ENCODE results near the gene CDC42BPA. TPM values are rescaled to one million over a fixed set of nuclear protein-coding genes. Genes with fewer than 3 reads are reported as not detected.
A peak's percentile ranks its signal among the peaks of the same experiment; 100 is the strongest.
"Not testable (repeated sequence)": the region's sequence is repeated elsewhere in the genome, so short reads cannot be mapped to it uniquely, and the experiment has no call there.

The CDC42BPA gene
- total RNA-seq, 4 donors from 2014 or later: 49.0 to 102 (median 54.2) TPM

DNA sequence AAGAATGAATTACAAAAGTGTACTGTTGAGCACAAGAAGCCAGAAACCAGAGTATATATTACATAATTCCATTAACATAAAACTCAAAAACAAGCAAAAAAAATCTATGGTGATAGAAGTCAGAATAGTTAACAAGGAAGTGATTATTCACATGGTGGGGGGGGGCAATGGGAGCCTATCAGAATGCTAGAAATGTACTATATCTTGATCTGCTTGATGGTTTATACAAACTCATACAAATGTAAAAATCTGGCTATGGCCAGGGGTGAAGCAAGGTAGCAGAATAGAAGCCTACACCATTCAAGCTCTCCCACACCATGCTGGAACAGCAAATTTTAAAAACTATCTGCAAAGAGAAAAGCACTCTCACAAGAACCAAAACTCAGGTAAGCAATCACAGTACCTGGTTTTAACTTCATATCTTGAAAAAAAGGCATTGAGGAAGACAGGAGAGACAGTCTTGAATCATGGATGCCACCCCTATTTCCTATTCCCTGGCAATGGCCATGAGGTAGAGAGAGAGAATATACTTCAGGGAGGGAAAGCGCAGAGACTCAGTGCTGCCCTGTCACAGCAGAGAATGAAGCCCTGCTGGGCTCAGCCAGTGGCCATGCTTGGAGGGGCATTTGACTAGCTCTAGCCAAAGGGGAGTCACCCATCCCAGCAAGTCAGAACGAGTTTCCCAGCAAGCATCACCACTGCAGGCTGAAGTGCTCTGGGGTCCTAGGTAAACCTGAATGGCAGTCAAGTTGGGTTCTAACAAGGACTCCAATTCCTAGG is 73.8 kb downstream of the CDC42BPA start:
- Histone ChIP-seq H3K9me3 (peaks cover 0 to 4% of the 10 kb centered on the region in 2 donors), H3K4me1 (peaks cover 0 to 22% (median 16%) of the 10 kb centered on the region in 4 donors), H3K4me3 (no peak overlapping the region), H3K36me3 (peaks cover 0 to 3% (median 0%) of the 10 kb centered on the region in 4 donors), H3K27ac (no peak overlapping the region), H3K27me3 (no peaks in the 10 kb centered on the region)
- in situ Hi-C loops (cut with MboI; ENCODE audit: low pct_ligation_motif_present in 1 of 4, low pct_unique_long_range_greater_than_20kb in 1 of 4, low sequenced_read_pairs in 3 of 4): loop anchor here (25.0 kb wide), 1 partner anchor 193 kb away; no protein-coding TSS in a partner anchor
- TF ChIP-seq EP300 (IDR thresholded peaks at IDR 0.05; ENCODE audit: low read depth) (no peak), POLR2AphosphoS5 (IDR thresholded peaks at IDR 0.05) (no peak), POLR2A (IDR thresholded peaks at IDR 0.05) (no peak)
- TF ChIP-seq, protein P1, sequence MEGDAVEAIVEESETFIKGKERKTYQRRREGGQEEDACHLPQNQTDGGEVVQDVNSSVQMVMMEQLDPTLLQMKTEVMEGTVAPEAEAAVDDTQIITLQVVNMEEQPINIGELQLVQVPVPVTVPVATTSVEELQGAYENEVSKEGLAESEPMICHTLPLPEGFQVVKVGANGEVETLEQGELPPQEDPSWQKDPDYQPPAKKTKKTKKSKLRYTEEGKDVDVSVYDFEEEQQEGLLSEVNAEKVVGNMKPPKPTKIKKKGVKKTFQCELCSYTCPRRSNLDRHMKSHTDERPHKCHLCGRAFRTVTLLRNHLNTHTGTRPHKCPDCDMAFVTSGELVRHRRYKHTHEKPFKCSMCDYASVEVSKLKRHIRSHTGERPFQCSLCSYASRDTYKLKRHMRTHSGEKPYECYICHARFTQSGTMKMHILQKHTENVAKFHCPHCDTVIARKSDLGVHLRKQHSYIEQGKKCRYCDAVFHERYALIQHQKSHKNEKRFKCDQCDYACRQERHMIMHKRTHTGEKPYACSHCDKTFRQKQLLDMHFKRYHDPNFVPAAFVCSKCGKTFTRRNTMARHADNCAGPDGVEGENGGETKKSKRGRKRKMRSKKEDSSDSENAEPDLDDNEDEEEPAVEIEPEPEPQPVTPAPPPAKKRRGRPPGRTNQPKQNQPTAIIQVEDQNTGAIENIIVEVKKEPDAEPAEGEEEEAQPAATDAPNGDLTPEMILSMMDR (IDR thresholded peaks at IDR 0.05): no peak
- DNase-seq: no peak
- WGBS, 2 donors (ENCODE audit: low coverage in 1 of 2): 91% methylated on average over 2 of the region's 2 CpGs; no CpG with 5 or more reads in 1 of the 2 donors
- intact Hi-C loops (cut with DNase I; ENCODE audit: low total_unique reads): no loop called here

DNA sequence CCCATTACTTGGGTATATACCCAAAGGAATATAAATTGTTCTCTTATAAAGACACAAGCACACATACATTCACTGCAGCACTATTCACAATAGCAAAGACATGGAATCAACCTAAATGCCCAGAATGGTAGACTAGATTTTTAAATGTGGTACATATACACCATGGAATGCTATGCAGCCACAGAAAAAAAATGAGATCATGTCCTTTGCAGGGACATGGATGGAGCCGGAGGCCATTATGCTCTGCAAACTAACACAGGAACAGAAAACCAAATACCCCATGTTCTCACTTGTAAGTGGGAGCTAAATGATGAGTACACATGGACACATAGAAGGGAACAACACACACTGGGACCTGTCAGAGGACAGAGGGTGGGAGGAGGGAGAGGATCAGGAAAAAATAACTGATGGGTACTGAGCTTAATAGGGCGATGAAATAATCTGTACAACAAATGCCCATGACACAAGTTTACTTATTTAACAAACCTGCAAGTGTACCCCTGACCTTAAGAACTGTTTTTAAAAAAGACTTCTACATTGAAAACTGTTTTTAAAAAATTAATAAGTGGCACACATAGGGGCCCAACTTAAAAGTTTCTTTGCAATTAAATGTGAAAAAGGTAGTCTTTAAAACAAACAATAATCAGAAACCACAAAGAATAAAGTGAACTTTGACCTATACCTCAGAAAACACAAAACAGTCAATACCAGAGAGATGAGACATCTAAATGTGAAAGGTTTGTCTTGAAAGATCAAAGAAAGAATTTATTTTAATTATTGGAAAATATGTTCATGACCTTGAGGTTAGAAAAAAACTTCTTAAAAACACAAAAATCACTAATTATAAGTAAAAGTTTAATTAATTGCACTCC is 75.2 kb downstream of the CDC42BPA start:
- H3K9me3 ChIP-seq: peaks cover 0 to 4% of the 10 kb centered on the region in 2 donors
- H3K36me3 ChIP-seq: no peaks in the 10 kb centered on the region
- H3K4me3 ChIP-seq: no peak overlapping the region
- no peaks in the 10 kb centered on the region for H3K27me3 ChIP-seq
- intact Hi-C loops (cut with DNase I; ENCODE audit: low total_unique reads) (no loop called here), in situ Hi-C loops (cut with MboI; ENCODE audit: low pct_ligation_motif_present in 1 of 4, low pct_unique_long_range_greater_than_20kb in 1 of 4, low sequenced_read_pairs in 3 of 4) (loop anchor here (25.0 kb wide), 1 partner anchor 194 kb away; no protein-coding TSS in a partner anchor)
- DNase-seq: no peak
- peaks cover 0 to 29% (median 16%) of the 10 kb centered on the region in 4 donors for H3K4me1 ChIP-seq
- 92 to 96% methylated on average over 2 of the region's 2 CpGs for WGBS, 2 donors (ENCODE audit: low coverage in 1 of 2)
- TF ChIP-seq, protein P1 (IDR thresholded peaks at IDR 0.05): no peak
- TF ChIP-seq POLR2AphosphoS5 (IDR thresholded peaks at IDR 0.05) (no peak), POLR2A (IDR thresholded peaks at IDR 0.05) (no peak), EP300 (IDR thresholded peaks at IDR 0.05; ENCODE audit: low read depth) (no peak)
- H3K27ac ChIP-seq: peak overlapping the region in 1 of 4 donors; percentile 6

DNA sequence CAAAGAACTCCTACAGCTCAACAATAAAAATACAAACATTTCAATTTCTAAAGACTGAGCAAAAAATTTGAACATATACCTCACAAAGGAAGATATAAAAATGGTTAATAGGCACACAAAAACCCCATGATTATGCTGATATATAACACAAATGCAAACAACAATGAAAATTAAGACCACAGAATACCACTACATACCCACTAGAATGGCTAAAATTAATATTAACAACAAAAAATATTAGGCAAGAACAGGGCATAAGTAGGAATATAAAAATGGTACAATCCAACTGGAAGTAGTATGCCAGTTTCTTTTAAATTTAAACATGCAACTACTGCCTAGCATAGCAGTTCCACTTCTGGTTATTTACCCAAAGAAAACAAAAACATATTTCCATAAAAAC is 77.3 kb downstream of the CDC42BPA start:
- Histone ChIP-seq H3K4me1 (peaks cover 0 to 29% (median 16%) of the 10 kb centered on the region in 4 donors), H3K36me3 (no peaks in the 10 kb centered on the region), H3K9me3 (no peaks in the 10 kb centered on the region), H3K4me3 (no peak overlapping the region), H3K27ac (no peak overlapping the region), H3K27me3 (no peaks in the 10 kb centered on the region)
- no peak for TF ChIP-seq POLR2A (IDR thresholded peaks at IDR 0.05)
- no peak for TF ChIP-seq EP300 (IDR thresholded peaks at IDR 0.05; ENCODE audit: low read depth)
- TF ChIP-seq, protein P1 (IDR thresholded peaks at IDR 0.05): no peak
- no peak for TF ChIP-seq POLR2AphosphoS5 (IDR thresholded peaks at IDR 0.05)
- intact Hi-C loops (cut with DNase I; ENCODE audit: low total_unique reads) (no loop called here), in situ Hi-C loops (cut with MboI; ENCODE audit: low pct_ligation_motif_present in 1 of 4, low pct_unique_long_range_greater_than_20kb in 1 of 4, low sequenced_read_pairs in 3 of 4) (loop anchor here (25.0 kb wide), 1 partner anchor 196 kb away; no protein-coding TSS in a partner anchor)
- DNase-seq: no peak

DNA sequence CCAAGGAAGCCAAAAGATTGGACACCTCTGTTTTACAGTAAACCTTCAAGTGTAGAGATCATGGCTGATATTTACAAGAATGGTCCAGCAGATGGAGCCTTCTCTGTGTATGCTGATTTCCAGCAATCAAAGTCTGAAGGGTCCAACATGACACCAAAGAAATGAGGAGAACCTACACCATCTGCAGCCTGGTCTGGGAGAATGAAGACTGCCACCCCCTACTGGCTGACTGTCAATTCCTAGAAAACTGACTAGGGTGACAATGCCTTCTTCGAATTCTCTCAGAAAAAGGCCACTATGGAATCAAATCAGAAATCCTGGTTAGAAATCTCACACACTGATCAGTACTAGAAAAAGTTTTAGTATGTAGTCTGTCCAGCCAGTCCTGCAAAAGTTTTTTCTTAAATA is 83.3 kb downstream of the CDC42BPA start:
- peaks cover 0 to 7% (median 0%) of the 10 kb centered on the region in 4 donors for H3K4me1 ChIP-seq
- no peak overlapping the region for H3K4me3 ChIP-seq
- H3K36me3 ChIP-seq: no peaks in the 10 kb centered on the region
- TF ChIP-seq POLR2AphosphoS5 (IDR thresholded peaks at IDR 0.05) (no peak), EP300 (IDR thresholded peaks at IDR 0.05; ENCODE audit: low read depth) (no peak)
- TF ChIP-seq, protein P1 (IDR thresholded peaks at IDR 0.05): peak; percentile 21 to 53 (median 34)
- no peak overlapping the region for H3K27ac ChIP-seq
- H3K27me3 ChIP-seq: no peaks in the 10 kb centered on the region
- no peak for DNase-seq
- H3K9me3 ChIP-seq: no peaks in the 10 kb centered on the region
- WGBS, 2 donors (ENCODE audit: low coverage in 1 of 2): 55% methylated on average over 1 of the region's 1 CpG; no CpG with 5 or more reads in 1 of the 2 donors
- intact Hi-C loops (cut with DNase I; ENCODE audit: low total_unique reads): loop anchor here (10.0 kb wide), 1 partner anchor 200 kb away; no protein-coding TSS in a partner anchor
- in situ Hi-C loops (cut with MboI; ENCODE audit: low pct_ligation_motif_present in 1 of 4, low pct_unique_long_range_greater_than_20kb in 1 of 4, low sequenced_read_pairs in 3 of 4): loop anchor here (25.0 kb wide), 1 partner anchor 202 kb away; no protein-coding TSS in a partner anchor

DNA sequence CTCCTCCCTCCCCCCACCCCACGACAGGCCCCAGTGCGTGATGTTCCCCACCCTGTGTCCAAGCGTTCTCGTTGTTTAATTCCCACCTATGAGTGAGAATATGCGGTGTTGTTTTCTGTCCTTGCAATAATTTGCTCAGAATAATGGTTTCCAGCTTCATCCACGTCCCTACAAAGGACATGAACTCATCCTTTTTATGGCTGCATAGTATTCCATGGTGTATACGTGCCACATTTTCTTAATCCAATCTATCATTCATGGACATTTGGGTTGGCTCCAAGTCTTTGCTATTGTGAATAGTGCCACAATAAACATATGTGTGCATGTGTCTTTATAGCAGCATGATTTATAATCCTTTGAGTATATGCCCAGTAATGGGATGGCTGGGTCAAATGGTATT is 87.2 kb downstream of the CDC42BPA start:
- intact Hi-C loops (cut with DNase I; ENCODE audit: low total_unique reads) (loop anchor here (10.0 kb wide), 1 partner anchor 204 kb away; no protein-coding TSS in a partner anchor), in situ Hi-C loops (cut with MboI; ENCODE audit: low pct_ligation_motif_present in 1 of 4, low pct_unique_long_range_greater_than_20kb in 1 of 4, low sequenced_read_pairs in 3 of 4) (loop anchor here (25.0 kb wide), 1 partner anchor 206 kb away; no protein-coding TSS in a partner anchor)
- not testable (repeated sequence) for H3K9me3 ChIP-seq, H3K4me3 ChIP-seq, H3K36me3 ChIP-seq, H3K27ac ChIP-seq, H3K4me1 ChIP-seq, H3K27me3 ChIP-seq, DNase-seq
- WGBS, 2 donors (ENCODE audit: low coverage in 1 of 2): 88% methylated on average over 6 of the region's 7 CpGs; no CpG with 5 or more reads in 1 of the 2 donors
